IMR-90 (cell line): Measurements from ENCODE around the gene SLC1A5. TPM values are rescaled to one million over a fixed set of nuclear protein-coding genes. Genes with fewer than 3 reads are reported as not detected.

Experiments
- ATAC-seq: fragments of 200-7000 bp; cut with Tn5 transposase; 2 replicates; pipeline ENCODE4 v1.9.1; 2020; ENCODE audit warnings: low read depth, mild to moderate bottlenecking, moderate library complexity
- BruUV-seq: library from RNA; stranded (reverse); fragments of 400-500 nt; replicated peaks from 2 replicates; lab custom pipeline; 2021; lab: Mats Ljungman, UMichigan
- CTCF ChIA-PET: fragments of 300-600 bp; formaldehyde crosslinking; extraction: SDS; loops from one replicate; lab custom pipeline; 2021; ENCODE audit warnings: antibody characterized with exemption; lab: Yijun Ruan, JAX
- POLR2A ChIA-PET: fragments of 300-600 bp; sonication (Branson Sonifier 250); formaldehyde crosslinking; loops from one replicate; lab custom pipeline; 2022; ENCODE audit warnings: antibody characterized with exemption; ENCODE audit not compliant: unreplicated experiment; lab: Charles Lee
- DNase-seq: peaks from one replicate; pipeline ENCODE4 v3.0.0; 2013
- H2AFZ ChIP-seq: replicated peaks from 2 replicates; pipeline ENCODE3; 2013; ENCODE audit warnings: low read length, mild to moderate bottlenecking; ENCODE audit not compliant: poor library complexity
- H2AK5ac ChIP-seq: 2 replicates; pipeline ENCODE4 v1.6.1; 2013; ENCODE audit warnings: low read depth, low read length, inconsistent platforms
- H2AK9ac ChIP-seq: replicated peaks from 2 replicates; pipeline ENCODE3; 2013; ENCODE audit warnings: mild to moderate bottlenecking, low read depth, low read length, moderate library complexity; ENCODE audit not compliant: poor library complexity
- H2BK120ac ChIP-seq: 2 replicates; pipeline ENCODE4 v1.6.1; 2013; ENCODE audit warnings: low read depth, low read length, inconsistent platforms
- H2BK15ac ChIP-seq: 3 replicates; pipeline ENCODE4 v1.6.1; 2013; ENCODE audit warnings: low read depth, low read length, inconsistent platforms
- H2BK20ac ChIP-seq: 2 replicates; pipeline ENCODE4 v1.6.1; 2013; ENCODE audit warnings: low read depth, mild to moderate bottlenecking, inconsistent platforms, low read length, moderate library complexity
- H2BK5ac ChIP-seq: 2 replicates; pipeline ENCODE4 v1.6.1; 2013; ENCODE audit warnings: mild to moderate bottlenecking, low read depth, low read length, inconsistent platforms; ENCODE audit not compliant: poor library complexity, severe bottlenecking
- H3K14ac ChIP-seq: replicated peaks from 2 replicates; pipeline ENCODE4 v1.6.1; 2013; ENCODE audit warnings: low read depth, low read length, inconsistent platforms
- H3K18ac ChIP-seq: 2 replicates; pipeline ENCODE4 v1.6.1; 2013; ENCODE audit warnings: low read depth, low read length, control low read depth
- H3K23ac ChIP-seq: 2 replicates; pipeline ENCODE4 v1.6.1; 2013; ENCODE audit warnings: low read depth, low read length, inconsistent platforms
- H3K27ac ChIP-seq: 2 replicates; pipeline ENCODE4 v1.5.1; 2013; ENCODE audit warnings: mild to moderate bottlenecking, control low read depth, low read length; ENCODE audit not compliant: insufficient read depth
- H3K27me3 ChIP-seq: 2 replicates; pipeline ENCODE4 v1.6.1; 2013; ENCODE audit warnings: low read length; ENCODE audit not compliant: control insufficient read depth, insufficient read depth
- H3K36me3 ChIP-seq: 2 replicates; pipeline ENCODE4 v1.6.1; 2013; ENCODE audit warnings: low read length, mixed read lengths; ENCODE audit not compliant: control insufficient read depth, insufficient read depth
- H3K4ac ChIP-seq: 2 replicates; pipeline ENCODE4 v1.6.1; 2013; ENCODE audit warnings: low read depth, low read length, inconsistent platforms
- H3K4me1 ChIP-seq: 2 replicates; pipeline ENCODE4 v1.6.1; 2013; ENCODE audit warnings: low read length, mixed read lengths; ENCODE audit not compliant: control insufficient read depth, insufficient read depth
- H3K4me2 ChIP-seq: 2 replicates; pipeline ENCODE4 v1.6.1; 2013; ENCODE audit warnings: low read depth, mild to moderate bottlenecking, control low read depth, low read length, moderate library complexity
- H3K4me3 ChIP-seq: 2 replicates; pipeline ENCODE4 v1.5.1; 2013; ENCODE audit warnings: low read depth, mild to moderate bottlenecking, control low read depth, low read length, moderate library complexity; ENCODE audit not compliant: insufficient read depth
- H3K56ac ChIP-seq: 2 replicates; pipeline ENCODE4 v1.6.1; 2013; ENCODE audit warnings: low read length, inconsistent platforms; ENCODE audit not compliant: insufficient read depth; ENCODE audit errors: extremely low read depth
- H3K79me1 ChIP-seq, 2 experiments: 2 replicates each; pipeline ENCODE4 v1.6.1; 2013; ENCODE audit warnings: low read length in 2 of 2, inconsistent platforms in 1 of 2, low read depth in 1 of 2
- H3K9ac ChIP-seq: 2 replicates; pipeline ENCODE4 v1.6.1; 2013; ENCODE audit warnings: low read depth, low read length, control low read depth
- H3K9me1 ChIP-seq: 2 replicates; pipeline ENCODE4 v1.6.1; 2013; ENCODE audit warnings: low read length, inconsistent platforms; ENCODE audit not compliant: insufficient read depth
- H3K9me3 ChIP-seq: 2 replicates; pipeline ENCODE4 v1.6.1; 2013; ENCODE audit warnings: low read length; ENCODE audit not compliant: control insufficient read depth, insufficient read depth
- H4K20me1 ChIP-seq: 2 replicates; pipeline ENCODE4 v1.6.1; 2013; ENCODE audit warnings: low read length, inconsistent platforms; ENCODE audit not compliant: insufficient read depth
- H4K5ac ChIP-seq: 2 replicates; pipeline ENCODE4 v1.6.1; 2013; ENCODE audit warnings: mild to moderate bottlenecking, low read depth, low read length, control low read depth
- H4K8ac ChIP-seq, 2 experiments: 2 replicates each; pipeline ENCODE4 v1.6.1; 2013; ENCODE audit warnings: low read depth in 2 of 2, low read length in 2 of 2, control low read depth in 1 of 2, inconsistent platforms in 1 of 2
- H4K91ac ChIP-seq: 2 replicates; pipeline ENCODE4 v1.6.1; 2013; ENCODE audit warnings: low read depth, low read length, inconsistent platforms; ENCODE audit not compliant: insufficient read depth
- BHLHE40 ChIP-seq: fragments of 150-350 bp; IDR thresholded peaks from 2 replicates; pipeline ENCODE4 v1.6.1; 2016; ENCODE audit warnings: mild to moderate bottlenecking, low read depth, low read length
- CEBPB ChIP-seq: IDR thresholded peaks from 2 replicates; pipeline ENCODE4 v1.6.1; 2012; ENCODE audit warnings: low read depth, low read length, improper control_type of control experiment
- CHD1 ChIP-seq: IDR thresholded peaks from 2 replicates; pipeline ENCODE4 v1.6.1; 2012; ENCODE audit warnings: low read depth, low read length, improper control_type of control experiment
- FOS ChIP-seq: fragments of 150-350 bp; IDR thresholded peaks from 2 replicates; pipeline ENCODE4 v1.6.1; 2016; ENCODE audit warnings: low read depth, low read length
- MAFK ChIP-seq: IDR thresholded peaks from 2 replicates; pipeline ENCODE4 v1.6.1; 2012; ENCODE audit warnings: low read depth, low read length, improper control_type of control experiment
- MAZ ChIP-seq: IDR thresholded peaks from 2 replicates; pipeline ENCODE4 v1.6.1; 2012; ENCODE audit warnings: low read depth, mild to moderate bottlenecking, low read length, improper control_type of control experiment, moderate library complexity, borderline replicate concordance
- MXI1 ChIP-seq: IDR thresholded peaks from 2 replicates; pipeline ENCODE4 v1.6.1; 2012; ENCODE audit warnings: low read depth, mild to moderate bottlenecking, low read length, moderate library complexity, borderline replicate concordance
- NFE2L2 ChIP-seq: fragments of 150-350 bp; IDR thresholded peaks from 2 replicates; pipeline ENCODE4 v1.6.1; 2016; ENCODE audit warnings: low read depth, mild to moderate bottlenecking, low read length
- POLR2A ChIP-seq: IDR thresholded peaks from 2 replicates; pipeline ENCODE4 v1.6.1; 2012; ENCODE audit warnings: mild to moderate bottlenecking, low read depth, low read length
- RAD21 ChIP-seq: IDR thresholded peaks from 2 replicates; pipeline ENCODE4 v1.6.1; 2012; ENCODE audit warnings: low read length, improper control_type of control experiment
- RCOR1 ChIP-seq: IDR thresholded peaks from 2 replicates; pipeline ENCODE4 v1.6.1; 2012; ENCODE audit warnings: mild to moderate bottlenecking, low read length, improper control_type of control experiment; ENCODE audit not compliant: insufficient replicate concordance
- SMC3 ChIP-seq: fragments of 150-350 bp; IDR thresholded peaks from 2 replicates; pipeline ENCODE4 v1.6.1; 2016; ENCODE audit warnings: low read depth, mild to moderate bottlenecking, antibody characterized with exemption, low read length, moderate library complexity
- WGBS, 2 experiments: methylation state at CpG; one replicate each; pipeline versions ENCODE4 v1.1.5 to v1.1.7; 2013; ENCODE audit warnings: missing lambda C conversion rate in 2 of 2; ENCODE audit not compliant: insufficient read length in 1 of 2; ENCODE audit errors: extremely low coverage in 2 of 2; 5-methylcytosine and 5-hydroxymethylcytosine counted together
- dilution Hi-C: fragments of 300-500 bp; cut with HindIII; formaldehyde crosslinking; loops from one replicate; pipeline ENCODE4 v1.14.3; 2018; ENCODE audit warnings: low sequenced_read_pairs; ENCODE audit not compliant: unreplicated experiment
- in situ Hi-C: fragments of 300-500 bp; cut with MboI; formaldehyde crosslinking; loops from 3 replicates; pipeline ENCODE4 v1.14.3; 2019; ENCODE audit warnings: low sequenced_read_pairs, inconsistent platforms, mixed read lengths
- intact Hi-C: fragments of 100-400 bp; cut with micrococcal nuclease; formaldehyde crosslinking; loops from 2 replicates; pipeline ENCODE4 v1.10.0; 2022
- polyA plus RNA-seq, 3 experiments: library from polyadenylated mRNA; depleted of rRNA; stranded (reverse); fragments of >200 nt; gene quantifications; 2 replicates each; pipeline ENCODE4 v1.2.3, GENCODE V29; 2012; ENCODE audit warnings: low replicate concordance in 1 of 3
- total RNA-seq: library from RNA; depleted of rRNA; stranded (reverse); fragments of >200 nt; gene quantifications from 2 replicates; pipeline ENCODE4 v1.2.3, GENCODE V29; 2012
- TF ChIP-seq, protein P1 (sequence below): fragments of 150-350 bp; IDR thresholded peaks from 2 replicates; pipeline ENCODE4 v1.6.1; 2016; ENCODE audit warnings: low read depth, mild to moderate bottlenecking, low read length, moderate library complexity, borderline replicate concordance
- TF ChIP-seq, protein P2 (sequence below): fragments of 150-350 bp; IDR thresholded peaks from 2 replicates; pipeline ENCODE4 v1.6.1; 2017; ENCODE audit warnings: mild to moderate bottlenecking, antibody characterized with exemption, low read length, low read depth

Gene SLC1A5
- total and polyA plus RNA-seq, 2 of the 4 experiments (the other 2 are of a cell fraction): 142 to 171 TPM

DNA sequence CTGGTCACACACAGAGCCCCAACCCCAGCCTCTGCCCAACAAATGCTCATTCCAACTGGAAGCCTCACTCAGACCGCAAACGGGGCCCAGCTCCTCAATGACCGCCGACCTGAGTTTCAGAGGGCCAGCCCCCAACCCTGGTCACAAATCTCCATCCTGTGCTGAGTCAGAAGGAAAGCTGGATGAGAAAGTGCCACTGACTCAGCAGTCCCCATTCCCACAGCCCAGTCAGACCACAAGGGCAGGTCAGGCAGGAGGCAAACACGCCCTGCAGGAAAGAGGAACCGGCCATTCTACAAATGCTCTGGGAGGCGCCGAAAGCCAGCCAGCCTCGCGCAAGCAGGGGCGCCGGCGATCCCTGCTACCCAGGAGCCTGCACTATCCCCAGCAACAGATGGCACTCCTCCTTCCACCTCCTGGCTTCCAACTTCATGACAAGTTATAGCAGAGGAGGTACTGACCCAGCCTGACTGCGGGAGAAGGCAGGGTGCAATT lies 57.3 kb downstream of the SLC1A5 start (continued):
- TF ChIP-seq MAFK: peak; percentile 90

DNA sequence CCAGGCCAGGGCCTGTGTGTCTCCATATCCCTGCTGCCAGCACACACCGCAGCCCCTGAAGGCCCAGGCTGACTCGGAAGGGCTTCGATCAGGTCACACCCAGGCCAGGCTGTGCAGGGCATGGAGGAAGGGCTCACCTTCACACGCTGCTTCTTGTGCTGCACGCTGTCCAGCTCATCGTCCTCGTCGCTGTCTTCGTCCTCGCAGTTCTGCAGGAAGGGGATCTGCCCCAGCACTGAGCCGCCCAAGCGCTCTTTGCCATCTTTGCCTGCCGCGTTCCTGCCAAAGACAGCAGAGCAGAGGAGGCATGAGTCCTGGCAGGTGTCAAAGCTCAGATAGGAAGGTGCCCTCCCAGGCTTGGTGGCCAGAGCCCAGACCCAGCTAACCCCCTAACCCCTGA lies 57.8 kb downstream of the SLC1A5 start:
- DNase-seq (no peak), ATAC-seq (no peak)
- H2AK9ac ChIP-seq: no peak overlapping the region
- no peak overlapping the region for H3K4me2 ChIP-seq
- in situ Hi-C loops: no loop called here
- dilution Hi-C loops: no loop called here
- no peak overlapping the region for H4K8ac ChIP-seq
- BruUV-seq: no TSS peak
- H2BK15ac ChIP-seq: no peak overlapping the region
- H3K9me1 ChIP-seq: peaks cover 17% of the 10 kb centered on the region; the same call in 1 of the 2 replicates
- peaks cover 78% of the 10 kb centered on the region for H4K20me1 ChIP-seq
- no peak overlapping the region for H2BK120ac ChIP-seq
- H3K9ac ChIP-seq: no peak overlapping the region
- H3K18ac ChIP-seq: no peak overlapping the region
- peaks cover 16% of the 10 kb centered on the region for H3K4me1 ChIP-seq
- H3K9me3 ChIP-seq: no peaks in the 10 kb centered on the region
- 96% methylated on average over 14 of the region's 14 CpGs; no CpG with 5 or more reads in 1 of the 2 experiments for WGBS, 2 experiments
- ChIA-PET POLR2A (no interaction called here), CTCF (no interaction called here)
- no peak overlapping the region for H2AFZ ChIP-seq
- no peak overlapping the region for H3K56ac ChIP-seq
- H3K27me3 ChIP-seq: no peaks in the 10 kb centered on the region
- H3K14ac ChIP-seq: 0 out of 2 replicates have a peak overlapping the region, but pooled peaks have one; percentile 10
- H4K91ac ChIP-seq: peak overlapping the region; percentile 23; the same call in 1 of the 2 replicates
- no peak overlapping the region for H2BK20ac ChIP-seq
- peak overlapping the region; percentile 40 for H2BK5ac ChIP-seq
- intact Hi-C loops: no loop called here
- peaks cover 38 to 89% of the 10 kb centered on the region in 2 experiments for H3K79me1 ChIP-seq
- H4K5ac ChIP-seq: no peak overlapping the region
- no peak overlapping the region for H3K4me3 ChIP-seq
- H3K23ac ChIP-seq: no peak overlapping the region
- H3K27ac ChIP-seq: peak overlapping the region; percentile 4; the same call in 1 of the 2 replicates
- 0 out of 2 replicates have a peak overlapping the region, but pooled peaks have one; percentile 26 for H3K4ac ChIP-seq
- H2AK5ac ChIP-seq: peak overlapping the region; percentile 76; the same call in 1 of the 2 replicates
- H3K36me3 ChIP-seq: peaks cover 69% of the 10 kb centered on the region
- TF ChIP-seq BHLHE40 (no peak), RCOR1 (no peak), MAFK (no peak), SMC3 (no peak), NFE2L2 (no peak), POLR2A (no peak), CEBPB (no peak), RAD21 (no peak), FOS (no peak), MXI1 (no peak), MAZ (no peak), CHD1 (no peak)
- TF ChIP-seq, protein P1, sequence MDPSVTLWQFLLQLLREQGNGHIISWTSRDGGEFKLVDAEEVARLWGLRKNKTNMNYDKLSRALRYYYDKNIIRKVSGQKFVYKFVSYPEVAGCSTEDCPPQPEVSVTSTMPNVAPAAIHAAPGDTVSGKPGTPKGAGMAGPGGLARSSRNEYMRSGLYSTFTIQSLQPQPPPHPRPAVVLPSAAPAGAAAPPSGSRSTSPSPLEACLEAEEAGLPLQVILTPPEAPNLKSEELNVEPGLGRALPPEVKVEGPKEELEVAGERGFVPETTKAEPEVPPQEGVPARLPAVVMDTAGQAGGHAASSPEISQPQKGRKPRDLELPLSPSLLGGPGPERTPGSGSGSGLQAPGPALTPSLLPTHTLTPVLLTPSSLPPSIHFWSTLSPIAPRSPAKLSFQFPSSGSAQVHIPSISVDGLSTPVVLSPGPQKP: no peak
- TF ChIP-seq, protein P2, sequence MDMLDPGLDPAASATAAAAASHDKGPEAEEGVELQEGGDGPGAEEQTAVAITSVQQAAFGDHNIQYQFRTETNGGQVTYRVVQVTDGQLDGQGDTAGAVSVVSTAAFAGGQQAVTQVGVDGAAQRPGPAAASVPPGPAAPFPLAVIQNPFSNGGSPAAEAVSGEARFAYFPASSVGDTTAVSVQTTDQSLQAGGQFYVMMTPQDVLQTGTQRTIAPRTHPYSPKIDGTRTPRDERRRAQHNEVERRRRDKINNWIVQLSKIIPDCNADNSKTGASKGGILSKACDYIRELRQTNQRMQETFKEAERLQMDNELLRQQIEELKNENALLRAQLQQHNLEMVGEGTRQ: no peak
